Ammon's horn (tissue), 1 donor: ENCODE data around the gene FRMD8.
A peak's percentile ranks its signal among the peaks of the same experiment; 100 is the strongest.

ENCODE experiments used
- DNase-seq: peaks from one replicate; pipeline ENCODE4 v3.0.0-alpha.2; 2016; ENCODE audit warnings: low spot score

FRMD8 gene

DNA sequence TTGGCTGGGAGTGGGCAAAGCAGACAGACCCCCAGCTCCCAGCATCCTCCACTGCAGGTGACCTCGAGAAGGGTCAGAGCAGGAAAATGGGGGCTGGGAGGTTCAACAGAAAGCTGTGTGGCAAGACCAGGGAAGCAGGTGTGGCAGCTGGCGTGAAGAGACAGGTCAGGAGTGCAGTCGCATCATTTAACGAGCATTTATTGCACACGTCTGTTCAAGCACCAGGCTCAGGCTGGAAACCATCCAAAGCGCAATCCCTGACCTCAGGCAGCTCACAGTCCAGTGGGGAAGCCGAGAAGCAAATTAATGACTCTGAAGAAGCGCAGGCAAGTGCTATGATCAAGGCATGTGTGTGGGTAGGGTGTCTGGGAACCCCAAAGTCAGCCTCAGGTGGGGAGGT lies 11.4 kb upstream of the FRMD8 start:
- DNase-seq = no peak

- no peak for DNase-seq
Measured at GRCh38 chr11:65376138-65376713, 10.2 kb upstream of the FRMD8 start.

- no peak for DNase-seq
Measured at GRCh38 chr11:65377036-65377435, 9.4 kb upstream of the FRMD8 start.

GRCh38 chr11:65377777-65378176 lies 8.7 kb upstream of the FRMD8 start:
- no peak for DNase-seq

- DNase-seq = no peak
Measured at GRCh38 chr11:65378208-65378927, 8.1 kb upstream of the FRMD8 start.

GRCh38 chr11:65378928-65379638 lies 7.4 kb upstream of the FRMD8 start:
- no peak for DNase-seq

GRCh38 chr11:65379698-65380459 lies 6.6 kb upstream of the FRMD8 start:
- DNase-seq = no peak

- DNase-seq = no peak
Measured at GRCh38 chr11:65380460-65381119, 5.8 kb upstream of the FRMD8 start.

GRCh38 chr11:65381716-65382032 lies 4.8 kb upstream of the FRMD8 start:
- peak; percentile 31 for DNase-seq

DNA sequence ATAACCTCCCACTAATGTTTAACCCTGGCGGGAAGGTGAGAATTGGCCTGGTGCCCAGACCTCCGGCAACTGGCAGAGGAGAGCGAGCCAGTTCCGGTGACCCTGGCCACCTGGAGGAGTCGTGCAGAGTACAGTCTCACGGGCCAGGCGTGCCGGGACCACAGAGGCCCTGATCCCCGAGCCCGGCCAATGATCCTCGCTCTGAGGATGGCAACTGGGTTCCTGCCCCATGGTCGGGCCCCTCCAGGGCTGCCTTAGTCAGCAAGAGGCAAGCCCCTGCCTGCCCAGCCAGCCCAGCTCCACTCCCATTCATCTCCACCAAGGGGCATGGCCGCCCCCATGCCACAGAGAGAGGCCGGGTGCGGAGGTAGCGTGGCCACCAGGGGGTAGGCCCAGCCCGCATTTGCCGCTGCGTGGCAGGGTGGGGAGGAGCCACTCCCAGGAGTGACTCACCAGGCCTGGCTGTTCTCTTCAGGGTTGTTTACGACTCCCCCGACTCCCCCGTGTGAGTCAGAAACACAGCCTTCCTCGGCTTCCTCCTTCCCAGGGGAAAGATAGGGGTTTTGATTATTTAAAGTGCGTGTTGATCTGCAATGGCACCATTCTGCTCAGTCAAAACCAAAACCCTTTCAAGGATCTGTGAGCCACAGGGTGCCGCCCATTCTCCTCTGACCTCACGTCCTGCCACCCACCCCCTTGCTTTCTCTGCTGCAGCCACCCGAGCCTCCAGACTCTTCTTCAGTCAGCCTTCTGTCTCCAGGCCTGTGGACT lies 4.2 kb upstream of the FRMD8 start, which contains the start of gene SLC25A45:
Gene SLC25A45, minus strand, starts transcription at position 614 of the 771 bp plus-strand sequence. CDS start 695 bp downstream, outside the sequence.
- peak; percentile 95 for DNase-seq

- no peak for DNase-seq
Measured at GRCh38 chr11:65382804-65383368, 3.6 kb upstream of the FRMD8 start.

GRCh38 chr11:65383778-65384177 lies 2.7 kb upstream of the FRMD8 start:
- DNase-seq = no peak

- DNase-seq = no peak
Measured at GRCh38 chr11:65384301-65384889, 2.0 kb upstream of the FRMD8 start.

DNA sequence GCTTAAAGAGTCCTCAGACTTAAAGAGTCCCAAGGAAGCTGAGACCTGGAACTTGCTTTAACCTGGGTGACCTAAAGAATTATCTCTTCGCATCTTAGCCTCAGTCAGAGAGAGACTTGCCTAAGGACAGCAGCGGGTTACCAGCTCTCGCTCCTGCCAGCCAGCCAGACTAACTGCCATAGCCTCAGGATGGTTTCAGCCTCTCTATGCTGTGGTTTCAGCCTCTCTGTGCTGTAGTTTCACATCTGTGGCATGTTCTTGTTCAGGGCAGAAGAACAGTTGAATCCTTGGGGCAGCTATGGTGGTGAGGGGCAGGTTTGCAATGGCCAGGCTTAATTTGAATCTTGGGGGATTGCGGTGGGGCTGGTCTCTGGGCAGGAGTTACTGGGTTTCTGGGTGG lies 2.3 kb downstream of the FRMD8 start:
- DNase-seq = no peak

DNA sequence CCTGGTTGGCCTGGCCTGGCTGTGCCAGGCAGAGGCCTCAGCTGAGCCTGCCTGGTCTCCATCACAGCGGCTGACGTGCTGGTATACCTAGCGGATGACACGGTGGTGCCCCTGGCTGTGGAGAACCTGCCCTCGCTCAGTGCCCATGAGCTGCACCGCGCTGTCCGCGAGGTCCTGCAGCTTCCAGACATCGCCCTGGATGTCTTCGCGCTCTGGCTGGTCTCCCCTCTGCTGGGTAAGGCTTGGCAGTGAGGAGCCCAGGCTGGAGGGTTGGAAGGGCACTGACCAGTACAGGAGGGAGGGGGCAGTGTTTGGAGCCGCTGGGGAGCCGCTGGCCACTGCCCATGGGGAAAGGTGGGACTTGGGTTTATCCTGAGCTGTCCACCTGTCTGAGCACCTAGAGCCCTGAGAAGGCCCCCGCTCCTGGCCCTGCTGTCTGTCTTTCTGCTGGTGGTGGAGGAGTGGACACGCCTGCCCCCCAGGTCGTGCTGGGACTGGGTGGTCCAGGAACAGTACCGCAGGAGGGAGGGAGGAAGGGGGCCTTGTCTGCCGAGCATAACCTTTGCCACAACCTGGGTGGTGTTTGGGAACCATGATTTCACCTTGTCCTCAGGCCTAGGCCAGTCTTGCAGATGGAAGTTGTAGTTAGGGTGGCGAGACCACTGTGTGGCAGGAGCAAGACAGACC lies 3.0 kb downstream of the FRMD8 start:
- no peak for DNase-seq

DNA sequence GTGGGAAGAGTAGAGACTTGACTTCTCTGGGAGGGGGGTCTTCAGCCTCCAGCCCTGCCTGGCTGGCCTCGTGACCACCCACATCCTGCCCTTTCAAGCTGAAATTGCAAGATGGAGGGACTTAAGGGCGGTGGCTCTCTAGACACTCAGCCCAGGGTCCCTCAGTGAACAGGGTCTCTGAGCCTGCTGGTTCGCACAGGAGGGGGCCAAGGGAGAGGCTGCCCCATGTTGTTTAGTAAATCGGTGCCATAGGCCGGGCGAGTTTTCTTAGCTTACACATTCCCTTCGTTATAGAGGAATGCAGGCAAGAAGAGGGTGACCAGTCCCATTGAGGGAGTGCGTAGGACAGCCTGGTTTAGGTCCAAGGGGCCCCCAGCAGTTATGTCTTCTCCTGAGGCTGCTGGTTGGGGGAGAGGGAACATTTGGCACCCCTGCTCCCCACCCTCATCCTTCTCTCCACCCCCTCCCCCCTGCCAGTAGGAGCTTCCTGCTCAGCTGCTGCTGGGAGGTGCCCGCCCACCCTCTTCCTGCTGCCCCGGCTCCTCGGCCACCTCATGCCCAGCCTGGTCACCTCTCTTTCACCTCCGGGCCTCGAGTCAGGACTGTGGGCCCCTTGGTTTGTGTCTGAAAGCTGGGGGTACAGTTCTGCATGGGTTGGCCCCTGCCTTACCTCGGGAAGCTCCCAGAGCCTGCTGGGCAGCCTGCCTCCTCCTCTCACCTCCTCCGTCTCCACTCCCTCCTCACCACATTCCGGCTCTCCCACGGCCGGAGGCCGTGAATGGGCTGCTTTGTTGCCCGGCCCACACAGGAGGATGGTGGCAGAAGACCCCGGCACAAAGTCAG lies 3.9 kb downstream of the FRMD8 start:
- no peak for DNase-seq

DNA sequence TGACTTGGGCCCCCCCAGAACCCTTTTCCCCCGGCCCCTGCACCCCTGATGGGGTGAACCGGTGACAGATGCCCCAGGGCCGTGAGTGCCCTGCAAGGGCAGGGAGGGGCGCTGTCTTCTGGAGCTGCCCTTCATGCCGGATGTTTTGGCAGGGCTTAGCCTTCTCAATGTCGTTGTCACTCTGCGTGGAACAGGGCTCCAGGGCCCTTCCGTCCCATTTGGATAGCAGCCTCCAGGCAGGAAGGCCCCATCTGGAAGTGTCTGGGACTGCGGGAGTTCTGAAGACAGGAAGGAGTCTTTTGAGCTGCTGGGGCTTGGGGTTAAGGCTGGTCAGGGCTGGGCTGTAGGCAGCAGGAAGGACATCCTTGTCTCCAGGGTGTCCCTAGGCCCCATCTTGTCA lies 4.6 kb downstream of the FRMD8 start:
- DNase-seq = no peak

DNA sequence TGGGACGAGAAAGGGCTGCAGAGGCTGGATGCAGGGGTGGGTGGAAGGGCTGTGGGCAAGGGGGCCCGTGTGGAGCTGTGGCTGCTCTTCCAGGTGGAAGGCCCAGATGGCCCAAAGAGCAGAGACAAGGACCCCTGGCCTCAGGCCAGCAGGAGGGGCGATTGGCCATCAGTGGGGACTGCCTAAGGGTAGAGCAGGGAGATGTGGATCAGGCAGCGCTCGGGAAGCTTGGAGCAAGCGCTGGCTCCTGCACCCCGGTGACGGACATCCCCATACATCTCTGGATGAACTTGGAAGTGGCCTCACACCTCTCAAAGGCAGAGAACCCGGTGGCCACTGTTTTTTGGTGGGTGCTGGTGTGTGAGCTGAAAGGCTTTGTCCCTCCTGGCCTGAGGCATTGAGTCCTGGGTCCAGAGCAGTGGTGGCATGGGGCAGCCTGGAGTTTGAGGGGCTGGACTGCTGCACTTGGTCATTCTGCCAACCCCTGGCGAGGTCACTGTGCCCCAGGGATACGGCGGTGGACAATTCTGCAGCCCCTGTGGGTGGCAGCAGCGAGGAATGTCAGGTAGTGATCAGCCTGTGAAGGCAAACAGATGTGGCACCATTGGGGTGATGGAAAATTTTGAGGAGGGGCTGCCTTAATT lies 5.9 kb downstream of the FRMD8 start:
- DNase-seq = no peak

DNA sequence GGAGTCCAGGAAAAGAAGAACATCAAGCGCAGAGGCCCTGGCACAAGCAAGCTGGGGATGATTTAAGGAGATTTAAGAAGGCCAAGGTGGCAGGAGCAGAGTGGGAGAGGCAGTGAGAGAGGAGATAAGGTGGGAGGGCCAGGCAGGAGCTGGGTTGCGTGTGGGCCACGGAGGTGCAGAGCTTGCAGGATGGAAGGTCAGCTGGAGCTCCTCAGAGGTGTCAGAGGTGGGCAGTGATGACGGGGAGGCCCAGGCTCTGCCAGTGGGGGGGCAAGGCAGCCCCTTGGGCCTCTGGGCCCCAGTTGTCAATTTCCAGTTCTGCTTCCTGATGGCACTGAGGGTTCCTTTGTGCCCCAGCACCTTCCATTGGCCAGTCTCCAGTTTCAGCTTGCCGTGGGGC lies 6.5 kb downstream of the FRMD8 start:
- no peak for DNase-seq
